Endothelial cell of umbilical vein (primary cell): Measurements from ENCODE around the gene FUT9. TPM values are rescaled to one million over a fixed set of nuclear protein-coding genes. Genes with fewer than 3 reads are reported as not detected.

Experiments
- BruUV-seq: library from RNA; stranded (reverse); fragments of 400-500 nt; replicated peaks from 2 replicates; lab custom pipeline; 2021; lab: Mats Ljungman, UMichigan
- CTCF ChIA-PET: fragments of 300-600, 350-600 bp; sonication (Branson Sonifier 250); formaldehyde crosslinking; loops from one replicate; lab custom pipeline; 2021; ENCODE audit warnings: antibody characterized with exemption, inconsistent platforms; lab: Charles Lee
- POLR2A ChIA-PET: fragments of 300-600, 350-600 bp; sonication (Branson Sonifier 250); formaldehyde crosslinking; loops from one replicate; lab custom pipeline; 2021; ENCODE audit warnings: antibody characterized with exemption, inconsistent platforms; lab: Charles Lee
- DNase-seq: peaks from one replicate; pipeline ENCODE4 v3.0.0-alpha.2; 2011; ENCODE audit warnings: low read depth, low spot score
- FAIRE-seq: peaks from 2 replicates; lab custom pipeline; 2011; peaks lifted over from hg19 to GRCh38; lab: Jason Lieb, UNC
- H2AFZ ChIP-seq: 2 replicates; pipeline ENCODE4 v1.6.0; 2012; ENCODE audit warnings: low read depth, low read length, control low read depth, inconsistent platforms
- H3K27ac ChIP-seq: 2 replicates; pipeline ENCODE4 v1.5.1; 2011; ENCODE audit warnings: low read depth, mild to moderate bottlenecking, control low read depth, low read length, moderate library complexity; ENCODE audit not compliant: insufficient read depth
- H3K27me3 ChIP-seq, 2 experiments: 2 replicates each; pipeline versions ENCODE4 v1.6.0 to v1.6.1; 2011; ENCODE audit warnings: low read length in 2 of 2, mixed read lengths in 1 of 2; ENCODE audit not compliant: control insufficient read depth in 2 of 2, insufficient read depth in 2 of 2
- H3K36me3 ChIP-seq, 2 experiments: 2 replicates in 1 of 2; 3 replicates in 1 of 2; pipeline ENCODE4 v1.5.1; 2011; ENCODE audit warnings: low read length in 2 of 2, mild to moderate bottlenecking in 1 of 2, moderate library complexity in 1 of 2; ENCODE audit not compliant: control insufficient read depth in 2 of 2, insufficient read depth in 2 of 2; ENCODE audit errors: extremely low read depth in 1 of 2
- H3K4me1 ChIP-seq: 3 replicates; pipeline ENCODE4 v1.5.1; 2011; ENCODE audit warnings: mild to moderate bottlenecking, low read length; ENCODE audit not compliant: control insufficient read depth, insufficient read depth; ENCODE audit errors: extremely low read depth
- H3K4me2 ChIP-seq: 2 replicates; pipeline ENCODE4 v1.6.1; 2011; ENCODE audit warnings: low read length, control low read depth, mixed read lengths; ENCODE audit not compliant: insufficient read depth
- H3K4me3 ChIP-seq, 3 experiments: fragments of 200-600 bp in 1 of 3; sonication (generic), shearing (Covaris generic) in 1 of 3; replicated peaks in 1 of 3; 2 replicates each; pipeline ENCODE4 v1.5.1; 2011 to 2016; ENCODE audit warnings: control low read depth in 3 of 3, low read length in 3 of 3, mild to moderate bottlenecking in 2 of 3, inconsistent platforms in 1 of 3, low read depth in 1 of 3, moderate library complexity in 1 of 3; ENCODE audit not compliant: insufficient read depth in 1 of 3
- H3K79me2 ChIP-seq: 2 replicates; pipeline ENCODE4 v1.6.0; 2012; ENCODE audit warnings: low read length, inconsistent platforms; ENCODE audit not compliant: control insufficient read depth, insufficient read depth
- H3K9ac ChIP-seq: replicated peaks from 2 replicates; pipeline ENCODE3; 2011; ENCODE audit warnings: low read length, control low read depth; ENCODE audit not compliant: insufficient read depth; ENCODE audit errors: extremely low read depth
- H3K9me1 ChIP-seq: replicated peaks from 3 replicates; pipeline ENCODE4 v1.6.0; 2011; ENCODE audit warnings: mild to moderate bottlenecking, low read length; ENCODE audit not compliant: control insufficient read depth, insufficient read depth; ENCODE audit errors: extremely low read depth
- H3K9me3 ChIP-seq: replicated peaks from 2 replicates; pipeline ENCODE4 v1.5.1; 2012; ENCODE audit warnings: low read length, inconsistent platforms; ENCODE audit not compliant: control insufficient read depth, insufficient read depth
- H4K20me1 ChIP-seq: replicated peaks from 2 replicates; pipeline ENCODE3; 2011; ENCODE audit warnings: mild to moderate bottlenecking, low read length; ENCODE audit not compliant: control insufficient read depth, insufficient read depth; ENCODE audit errors: extremely low read depth
- CTCF ChIP-seq, 2 donors: IDR thresholded peaks; 1 replicate in 1 of 2; 2 replicates in 1 of 2; pipeline ENCODE4 v1.5.1; 2011; ENCODE audit warnings: low read length in 2 of 2, mild to moderate bottlenecking in 2 of 2, moderate library complexity in 2 of 2, control low read depth in 1 of 2, inconsistent platforms in 1 of 2, low read depth in 1 of 2; ENCODE audit not compliant: insufficient read depth in 1 of 2; ENCODE audit errors: extremely low read depth in 1 of 2
- EZH2 ChIP-seq: IDR thresholded peaks from 2 replicates; pipeline ENCODE4 v1.6.1; 2012; ENCODE audit warnings: borderline replicate concordance, low read depth, mild to moderate bottlenecking, moderate library complexity, low read length, inconsistent platforms; ENCODE audit not compliant: severe bottlenecking
- FOS ChIP-seq: IDR thresholded peaks from 2 replicates; pipeline ENCODE4 v1.6.1; 2011; ENCODE audit warnings: mild to moderate bottlenecking, low read length, moderate library complexity, borderline replicate concordance; ENCODE audit not compliant: insufficient read depth
- GATA2 ChIP-seq: IDR thresholded peaks from 2 replicates; pipeline ENCODE4 v1.7.0; 2011; ENCODE audit warnings: low read depth, mild to moderate bottlenecking, moderate library complexity, mixed read lengths, low read length; ENCODE audit not compliant: insufficient read length, insufficient read depth
- JUN ChIP-seq: IDR thresholded peaks from 2 replicates; pipeline ENCODE4 v1.6.1; 2011; ENCODE audit warnings: borderline replicate concordance, low read depth; ENCODE audit not compliant: insufficient read length, insufficient read depth
- MAX ChIP-seq: IDR thresholded peaks from 2 replicates; pipeline ENCODE4 v1.6.1; 2011; ENCODE audit not compliant: insufficient read depth, insufficient read length
- MYC ChIP-seq: IDR thresholded peaks from one replicate; pipeline ENCODE4 v1.6.1; 2011; ENCODE audit warnings: mild to moderate bottlenecking, low read depth, low read length
- POLR2A ChIP-seq: IDR thresholded peaks from 2 replicates; pipeline ENCODE4 v1.6.1; 2012; ENCODE audit warnings: low read depth, mild to moderate bottlenecking, control low read depth, low read length
- POLR2AphosphoS5 ChIP-seq: IDR thresholded peaks from 2 replicates; pipeline ENCODE4 v1.6.1; 2012; ENCODE audit warnings: low read depth, mild to moderate bottlenecking, control low read depth, low read length, moderate library complexity; ENCODE audit not compliant: insufficient read depth
- dilution Hi-C: fragments of 300-500 bp; cut with MboI; formaldehyde crosslinking; loops from one replicate; pipeline ENCODE4 v1.15.0; 2019; ENCODE audit warnings: low sequenced_read_pairs; ENCODE audit not compliant: extremely low pct_ligation_motif_present
- intact Hi-C: fragments of 100-400 bp; cut with micrococcal nuclease; formaldehyde crosslinking; loops from one replicate; pipeline ENCODE4 v1.10.0; 2022
- polyA plus RNA-seq, 4 experiments: library from polyadenylated mRNA; depleted of rRNA in 3 of 4; stranded (reverse) in 3 of 4; unstranded in 1 of 4; fragments of >200 nt; gene quantifications; 2 replicates each; pipeline versions ENCODE4 v1.2.1 to v1.2.3, GENCODE V29; 2011 to 2012; ENCODE audit warnings: missing spikeins in 1 of 4
- total RNA-seq: library from RNA; stranded (reverse); gene quantifications from 2 replicates; pipeline ENCODE4 v1.2.3, GENCODE V29; 2021

FUT9 gene
- total and polyA plus RNA-seq, 2 donors (not counting 3 experiments of a cell fraction or from before 2014, with no cell fraction given): not detected

- no peak for TF ChIP-seq JUN
- TF ChIP-seq MYC: no peak
- TF ChIP-seq POLR2AphosphoS5: no peak
- DNase-seq: no peak
- H3K4me1 ChIP-seq: no peaks in the 10 kb centered on the region
- no peaks in the 10 kb centered on the region for H3K79me2 ChIP-seq
- FAIRE-seq: no peak
- intact Hi-C loops (no loop called here), dilution Hi-C loops (no loop called here)
- H4K20me1 ChIP-seq: no peaks in the 10 kb centered on the region
- H3K9me3 ChIP-seq: no peaks in the 10 kb centered on the region
- no peak overlapping the region for H3K27ac ChIP-seq
- ChIA-PET POLR2A (no interaction called here), CTCF (no interaction called here)
- H3K27me3 ChIP-seq: no peaks in the 10 kb centered on the region
- no peak overlapping the region for H3K4me3 ChIP-seq
- BruUV-seq: no TSS peak
- H2AFZ ChIP-seq: no peak overlapping the region
- no peaks in the 10 kb centered on the region for H3K9me1 ChIP-seq
- H3K4me2 ChIP-seq: no peak overlapping the region
- H3K36me3 ChIP-seq: no peaks in the 10 kb centered on the region
- H3K9ac ChIP-seq: no peak overlapping the region
These were observed 17.6 kb upstream of the FUT9 start for GRCh38 chr6:95998133-95998532.

- Histone ChIP-seq H3K27ac (no peak overlapping the region), H3K36me3 (no peaks in the 10 kb centered on the region), H3K4me2 (no peak overlapping the region), H3K9me1 (no peaks in the 10 kb centered on the region), H2AFZ (no peak overlapping the region), H3K27me3 (no peaks in the 10 kb centered on the region), H4K20me1 (no peaks in the 10 kb centered on the region), H3K4me3 (no peak overlapping the region), H3K79me2 (no peaks in the 10 kb centered on the region), H3K4me1 (no peaks in the 10 kb centered on the region), H3K9ac (no peak overlapping the region), H3K9me3 (peaks cover 2% of the 10 kb centered on the region)
- BruUV-seq: no TSS peak
- FAIRE-seq (no peak), DNase-seq (no peak)
- intact Hi-C loops (no loop called here), dilution Hi-C loops (no loop called here)
- TF ChIP-seq GATA2 (no peak), FOS (no peak), POLR2A (no peak), JUN (no peak), MAX (no peak), POLR2AphosphoS5 (no peak), MYC (no peak), CTCF (IDR thresholded peaks at IDR 0.05; ENCODE audit: extremely low read depth in 1 of 2, insufficient read depth in 1 of 2, low read depth in 1 of 2, low read length in 2 of 2) (no peak), EZH2 (no peak)
- ChIA-PET CTCF (no interaction called here), POLR2A (no interaction called here)
These were observed 13.7 kb upstream of the FUT9 start for GRCh38 chr6:96001891-96002575.
